SU-DHL-6 (cell line): ENCODE data around the gene KHDRBS1.

ENCODE experiments used
- EZH2phosphoT487 ChIP-seq: fragments of 200-600 bp; sonication (generic), shearing (Covaris generic); conservative IDR thresholded peaks from 2 replicates; pipeline ENCODE4 v1.6.1; 2018; ENCODE audit warnings: mild to moderate bottlenecking, antibody characterized with exemption, low read length, moderate library complexity, mixed read lengths
- TF ChIP-seq, protein P1 (sequence below): fragments of 200-600 bp; sonication (generic); IDR thresholded peaks from one replicate; pipeline ENCODE4 v1.5.1; 2017; ENCODE audit warnings: antibody characterized with exemption, mild to moderate bottlenecking, low read length, moderate library complexity; ENCODE audit not compliant: insufficient read depth, poor library complexity, severe bottlenecking

DNA sequence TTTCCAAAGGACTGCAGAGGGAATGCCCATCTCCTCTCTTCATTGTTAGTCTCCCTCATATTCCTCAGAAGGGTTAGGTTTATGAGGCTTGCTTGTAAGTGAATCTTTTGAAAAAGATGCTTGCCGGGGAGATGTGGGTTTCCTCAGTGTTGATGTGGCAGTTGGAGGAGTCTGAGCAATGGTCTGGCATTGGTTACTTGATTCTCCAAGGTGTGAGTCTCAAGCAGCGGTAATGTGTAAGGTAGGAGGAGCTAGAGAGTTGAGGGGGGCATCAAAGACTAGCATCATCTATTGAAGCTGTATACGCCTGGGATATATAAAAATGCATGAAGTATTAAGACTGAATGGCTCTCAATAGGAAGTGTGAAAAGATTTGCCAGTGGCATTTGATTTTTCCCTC is 21.5 kb downstream of the KHDRBS1 start:
- TF ChIP-seq, protein P1, sequence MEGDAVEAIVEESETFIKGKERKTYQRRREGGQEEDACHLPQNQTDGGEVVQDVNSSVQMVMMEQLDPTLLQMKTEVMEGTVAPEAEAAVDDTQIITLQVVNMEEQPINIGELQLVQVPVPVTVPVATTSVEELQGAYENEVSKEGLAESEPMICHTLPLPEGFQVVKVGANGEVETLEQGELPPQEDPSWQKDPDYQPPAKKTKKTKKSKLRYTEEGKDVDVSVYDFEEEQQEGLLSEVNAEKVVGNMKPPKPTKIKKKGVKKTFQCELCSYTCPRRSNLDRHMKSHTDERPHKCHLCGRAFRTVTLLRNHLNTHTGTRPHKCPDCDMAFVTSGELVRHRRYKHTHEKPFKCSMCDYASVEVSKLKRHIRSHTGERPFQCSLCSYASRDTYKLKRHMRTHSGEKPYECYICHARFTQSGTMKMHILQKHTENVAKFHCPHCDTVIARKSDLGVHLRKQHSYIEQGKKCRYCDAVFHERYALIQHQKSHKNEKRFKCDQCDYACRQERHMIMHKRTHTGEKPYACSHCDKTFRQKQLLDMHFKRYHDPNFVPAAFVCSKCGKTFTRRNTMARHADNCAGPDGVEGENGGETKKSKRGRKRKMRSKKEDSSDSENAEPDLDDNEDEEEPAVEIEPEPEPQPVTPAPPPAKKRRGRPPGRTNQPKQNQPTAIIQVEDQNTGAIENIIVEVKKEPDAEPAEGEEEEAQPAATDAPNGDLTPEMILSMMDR = no peak
- TF ChIP-seq EZH2phosphoT487 = no peak
